Measurements from ENCODE around the gene BICDL2.
A peak's percentile ranks its signal among the peaks of the same experiment; 100 is the strongest.

Gene BICDL2

DNA sequence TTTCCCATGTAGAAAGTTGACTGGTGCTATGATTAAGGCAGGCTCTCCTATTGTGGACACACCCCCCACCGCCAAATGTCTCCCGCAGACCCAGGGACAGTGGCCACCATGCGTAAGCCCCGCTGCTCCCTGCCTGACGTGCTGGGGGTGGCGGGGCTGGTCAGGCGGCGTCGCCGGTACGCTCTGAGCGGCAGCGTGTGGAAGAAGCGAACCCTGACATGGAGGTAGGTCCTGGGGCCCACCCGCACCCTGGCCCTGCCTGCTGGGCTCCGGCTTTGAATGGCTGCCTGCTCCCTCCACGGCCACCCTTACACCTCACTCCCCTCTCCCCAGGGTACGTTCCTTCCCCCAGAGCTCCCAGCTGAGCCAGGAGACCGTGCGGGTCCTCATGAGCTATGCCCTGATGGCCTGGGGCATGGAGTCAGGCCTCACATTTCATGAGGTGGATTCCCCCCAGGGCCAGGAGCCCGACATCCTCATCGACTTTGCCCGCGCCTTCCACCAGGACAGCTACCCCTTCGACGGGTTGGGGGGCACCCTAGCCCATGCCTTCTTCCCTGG is 13.3 kb upstream of the BICDL2 start:
- no peak for DNase-seq (ENCODE audit: extremely low read depth in 1 of 2, low read depth in 1 of 2)

DNA sequence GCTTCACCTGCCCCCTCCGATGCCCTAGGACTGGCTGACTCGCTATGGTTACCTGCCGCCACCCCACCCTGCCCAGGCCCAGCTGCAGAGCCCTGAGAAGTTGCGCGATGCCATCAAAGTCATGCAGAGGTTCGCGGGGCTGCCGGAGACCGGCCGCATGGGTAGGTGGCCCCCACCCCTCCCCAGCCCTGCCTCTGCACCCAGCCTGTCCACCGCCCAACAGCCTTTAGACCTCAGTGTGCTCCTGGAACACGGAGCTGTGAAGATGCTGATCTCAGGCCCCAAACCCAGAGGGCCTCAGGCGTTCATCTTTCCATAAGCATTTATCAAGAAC is 10.6 kb upstream of the BICDL2 start:
- no peak for DNase-seq (ENCODE audit: extremely low read depth in 1 of 2, low read depth in 1 of 2)

GRCh38 chr16:3046641-3047386 is 10.1 kb upstream of the BICDL2 start:
- no peak for DNase-seq (ENCODE audit: extremely low read depth in 1 of 2, low read depth in 1 of 2)

- no peak for DNase-seq (ENCODE audit: extremely low read depth in 1 of 2, low read depth in 1 of 2)
Observed at GRCh38 chr16:3045758-3046640, 9.3 kb upstream of the BICDL2 start, which contains the start of gene MMP25. TSS of gene MMP25 (plus strand) at chr16:3046561. CDS start at chr16:3046918, 357 bp downstream.

DNA sequence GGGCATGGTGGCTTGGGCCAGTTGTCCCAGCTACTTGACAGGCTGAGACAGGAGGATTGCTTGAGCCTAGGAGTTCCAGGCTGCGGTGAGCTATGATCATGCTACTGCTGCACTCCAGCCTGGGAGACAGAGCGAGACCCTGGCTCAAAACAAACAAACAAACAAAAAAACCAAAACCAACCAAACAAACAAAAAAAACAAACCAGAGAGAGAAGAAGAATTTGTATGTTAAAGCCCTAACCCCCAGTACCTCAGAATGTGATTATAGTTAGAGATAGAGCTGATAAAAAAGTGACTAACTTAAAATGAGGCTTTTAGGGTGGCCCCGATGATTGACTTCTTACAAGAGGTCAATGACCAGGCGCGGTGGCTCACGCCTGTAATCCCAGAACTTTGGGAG is 8.0 kb upstream of the BICDL2 start:
- no peak for DNase-seq (ENCODE audit: extremely low read depth in 1 of 2, low read depth in 1 of 2)

GRCh38 chr16:3042376-3042775 is 5.6 kb upstream of the BICDL2 start:
- no peak for DNase-seq (ENCODE audit: extremely low read depth in 1 of 2, low read depth in 1 of 2)

DNA sequence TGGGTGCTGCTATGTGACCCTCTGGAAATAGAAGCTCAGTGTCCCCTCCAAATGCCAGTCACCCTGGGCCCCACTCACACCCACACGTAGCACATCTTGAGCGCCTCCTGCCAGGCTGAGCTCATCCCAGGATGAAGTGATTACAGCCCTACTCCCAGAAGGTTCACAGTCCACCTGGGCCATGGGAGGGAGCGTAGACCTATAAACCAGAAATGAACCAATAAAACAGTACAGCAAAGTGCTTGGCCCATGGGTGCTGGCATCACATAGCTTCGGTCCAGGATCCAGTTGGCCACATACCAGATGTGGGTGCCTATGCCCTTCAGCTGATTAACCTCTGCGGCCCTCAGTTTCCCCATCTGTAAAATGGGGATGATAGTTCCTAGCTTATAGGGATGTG is 2.2 kb upstream of the BICDL2 start:
- DNase-seq (ENCODE audit: extremely low read depth in 1 of 2, low read depth in 1 of 2), result no peak

- DNase-seq (ENCODE audit: extremely low read depth in 1 of 2, low read depth in 1 of 2), result no peak
Observed at GRCh38 chr16:3038256-3038655, 1.5 kb upstream of the BICDL2 start.

DNA sequence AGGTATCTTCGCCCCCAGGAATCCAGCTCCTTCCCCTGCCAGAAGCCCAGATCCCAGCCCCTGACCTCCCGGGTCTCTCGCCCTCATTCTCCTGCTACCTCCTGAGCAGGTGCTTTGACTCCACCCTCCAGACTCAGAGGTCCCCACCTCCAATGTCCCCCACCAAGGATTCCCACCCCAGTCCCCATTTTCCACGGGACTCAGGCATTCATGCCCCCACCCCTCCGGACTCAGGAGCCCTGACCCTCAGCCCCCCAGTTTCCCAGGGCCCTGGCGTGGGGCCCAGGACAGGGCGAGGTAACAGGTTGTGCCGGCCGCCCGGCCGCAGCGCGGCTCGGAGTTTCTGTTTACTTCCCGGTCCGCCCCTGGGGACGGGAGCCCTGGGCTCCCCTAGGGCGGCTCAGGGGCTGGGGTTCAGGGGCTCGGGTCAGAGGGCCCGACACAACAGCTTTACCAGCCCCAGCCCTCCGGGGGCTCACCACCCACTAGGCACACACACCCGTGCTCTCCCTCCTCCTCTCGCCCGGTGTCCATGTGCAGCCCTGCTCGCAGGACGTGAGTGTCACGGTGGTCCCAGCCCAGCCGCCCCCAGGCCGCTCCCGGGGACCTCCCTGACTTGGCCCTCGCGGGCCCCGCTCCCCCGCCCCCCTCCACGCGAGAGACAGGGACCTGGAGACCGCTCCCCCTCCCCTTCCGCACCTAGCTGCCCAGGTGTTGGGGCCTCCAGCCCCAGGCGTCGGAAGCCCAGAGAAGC is 595 bp downstream of the BICDL2 start:
- no peak for DNase-seq (ENCODE audit: extremely low read depth in 1 of 2, low read depth in 1 of 2)

- no peak for DNase-seq (ENCODE audit: extremely low read depth in 1 of 2, low read depth in 1 of 2)
Observed at GRCh38 chr16:3035289-3035971, 1.3 kb downstream of the BICDL2 start.

DNA sequence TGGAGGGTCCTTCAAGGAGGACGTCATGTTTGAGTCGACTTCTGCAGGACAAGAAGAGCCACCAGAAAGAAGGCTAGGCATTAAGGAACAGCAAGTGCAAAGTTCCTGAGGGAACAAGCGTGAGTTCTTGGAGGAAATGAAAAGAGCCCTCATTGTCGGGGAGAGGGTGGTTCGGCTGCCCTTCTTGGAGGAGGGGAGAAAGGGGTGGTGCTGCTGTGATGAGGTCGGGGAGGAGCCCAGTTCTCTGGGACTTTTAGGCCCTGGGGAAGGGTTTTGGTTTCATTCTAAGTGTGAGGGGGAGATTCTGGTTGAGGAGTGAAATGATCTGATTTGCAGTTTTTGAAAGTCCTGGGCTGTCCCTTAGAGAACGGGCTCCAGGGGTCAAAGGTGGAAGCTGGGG is 4.1 kb downstream of the BICDL2 start:
- no peak for DNase-seq (ENCODE audit: extremely low read depth in 1 of 2, low read depth in 1 of 2)

DNA sequence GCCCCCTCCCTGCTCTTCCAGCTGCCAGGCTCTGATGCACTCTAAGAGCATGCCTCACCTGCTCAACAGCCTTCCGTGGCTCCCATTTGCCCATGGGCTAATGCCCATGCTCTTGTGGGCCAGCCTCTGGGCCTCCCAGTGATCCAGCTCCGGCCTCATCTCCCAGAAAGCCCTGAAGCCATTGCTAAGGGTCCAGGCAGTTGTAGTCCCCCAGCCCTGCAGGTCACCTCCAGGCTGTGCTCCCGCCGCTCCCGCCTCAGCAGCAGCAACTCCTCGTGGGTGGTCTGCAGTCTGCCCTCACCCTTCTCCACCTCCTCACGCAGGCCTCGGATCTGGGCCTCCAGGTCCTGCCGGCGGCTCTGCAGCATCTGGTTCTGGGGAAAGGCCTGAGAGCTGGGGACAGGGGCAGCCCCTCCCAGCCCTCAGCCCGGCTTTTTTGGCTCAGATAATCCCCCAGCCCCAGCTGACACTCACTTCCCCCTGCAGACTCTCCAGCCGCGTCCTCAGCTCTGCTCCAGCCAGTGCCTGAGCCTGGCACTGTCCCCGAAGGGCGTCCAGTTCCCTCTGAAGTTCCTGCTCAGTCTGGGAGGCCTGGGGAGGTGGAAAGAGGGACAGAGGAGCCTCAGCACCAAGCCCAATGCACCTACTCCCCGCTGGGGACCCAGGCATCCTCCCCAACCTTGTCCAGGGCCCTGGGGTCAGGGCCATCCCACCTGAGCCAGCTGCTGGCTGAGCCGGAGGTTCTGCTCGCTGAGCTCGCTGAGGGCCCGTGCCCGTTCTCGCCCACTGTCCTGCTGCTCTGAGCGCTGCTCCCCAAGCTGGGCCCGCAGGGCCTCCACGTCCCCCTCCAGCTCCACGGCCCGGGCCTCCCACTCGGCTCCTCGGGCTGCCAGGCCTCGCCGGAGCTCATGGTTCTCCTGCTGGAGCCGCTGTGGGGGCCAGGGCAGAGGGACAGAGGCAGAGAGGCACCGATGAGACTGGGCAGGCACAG is 6.2 kb downstream of the BICDL2 start:
- no peak for DNase-seq (ENCODE audit: extremely low read depth in 1 of 2, low read depth in 1 of 2)

- no peak for DNase-seq (ENCODE audit: extremely low read depth in 1 of 2, low read depth in 1 of 2)
Observed at GRCh38 chr16:3029491-3030221, 7.1 kb downstream of the BICDL2 start.

GRCh38 chr16:3028716-3029319 is 7.9 kb downstream of the BICDL2 start:
- DNase-seq (ENCODE audit: extremely low read depth in 1 of 2, low read depth in 1 of 2), result no peak

DNA sequence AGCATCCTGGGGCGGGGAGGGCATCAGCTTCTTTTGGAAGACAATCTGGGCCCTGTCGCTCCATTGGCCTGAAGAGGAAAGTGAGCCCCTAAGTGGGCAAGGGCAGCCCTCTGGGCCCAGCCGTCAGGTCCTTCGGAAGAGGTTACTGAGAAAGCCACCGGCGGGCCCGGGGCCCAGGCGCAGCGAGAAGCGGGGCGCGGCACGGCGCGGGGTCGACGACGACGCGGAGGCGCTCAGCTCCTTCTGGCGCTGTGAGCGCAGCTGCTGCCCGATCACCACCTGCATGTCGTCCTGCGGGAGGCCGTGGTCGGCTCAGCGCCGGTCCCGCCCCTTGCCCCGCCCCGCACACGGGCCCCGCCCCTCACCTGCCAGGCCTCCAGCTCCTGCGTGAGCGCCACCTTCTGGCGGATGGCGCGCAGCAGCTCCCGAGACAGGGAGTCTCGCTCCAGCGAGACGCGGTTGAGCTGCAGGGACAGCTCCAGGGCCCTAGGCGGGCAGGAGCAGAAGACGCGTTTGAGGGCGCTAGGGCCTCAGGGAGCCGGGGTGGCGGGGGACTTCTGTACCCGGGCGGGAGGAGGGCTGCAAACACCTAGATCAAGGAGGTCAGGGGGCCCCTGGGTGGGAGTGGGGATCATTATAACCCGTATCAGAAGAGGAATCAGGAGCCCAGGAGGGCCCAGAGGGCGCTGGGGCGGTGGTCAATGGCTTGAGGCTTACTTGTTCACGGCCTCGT is 8.6 kb downstream of the BICDL2 start:
- DNase-seq (ENCODE audit: extremely low read depth in 1 of 2, low read depth in 1 of 2), result peak; percentile 75 to 80

- DNase-seq (ENCODE audit: extremely low read depth in 1 of 2, low read depth in 1 of 2), result no peak
Observed at GRCh38 chr16:3027489-3027795, 9.3 kb downstream of the BICDL2 start.

DNA sequence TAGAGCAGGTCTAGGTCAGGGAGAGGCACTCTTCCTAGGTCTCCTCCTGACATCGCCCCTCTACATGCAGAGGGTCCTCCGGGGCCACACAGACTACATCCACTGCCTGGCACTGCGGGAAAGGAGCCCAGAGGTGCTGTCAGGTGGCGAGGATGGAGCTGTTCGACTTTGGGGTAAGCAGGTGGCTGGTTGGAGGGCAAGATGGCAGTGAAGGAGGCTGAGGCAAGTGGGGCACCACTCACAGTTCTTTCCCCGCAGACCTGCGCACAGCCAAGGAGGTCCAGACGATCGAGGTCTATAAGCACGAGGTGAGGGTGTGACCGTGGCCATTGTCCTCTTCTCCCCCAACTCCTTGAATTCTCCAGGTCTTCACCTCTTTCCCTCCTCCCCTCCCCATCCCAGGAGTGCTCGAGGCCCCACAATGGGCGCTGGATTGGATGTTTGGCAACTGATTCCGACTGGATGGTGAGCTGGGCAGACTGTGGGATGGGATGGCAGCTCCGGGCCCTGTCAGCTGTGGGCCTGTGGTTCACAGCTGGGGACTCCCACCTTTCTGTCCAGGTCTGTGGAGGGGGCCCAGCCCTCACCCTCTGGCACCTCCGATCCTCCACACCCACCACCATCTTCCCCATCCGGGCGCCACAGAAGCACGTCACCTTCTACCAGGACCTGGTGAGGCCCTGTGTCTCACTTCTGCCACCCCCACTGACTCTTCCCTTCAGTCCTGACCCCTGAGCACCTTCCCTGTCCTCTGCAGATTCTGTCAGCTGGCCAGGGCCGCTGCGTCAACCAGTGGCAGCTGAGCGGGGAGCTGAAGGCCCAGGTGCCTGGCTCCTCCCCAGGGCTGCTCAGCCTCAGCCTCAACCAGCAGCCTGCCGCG is 9.9 kb downstream of the BICDL2 start:
- no peak for DNase-seq (ENCODE audit: extremely low read depth in 1 of 2, low read depth in 1 of 2)
